ENCODE measurements around the gene CSTPP1. TPM values are rescaled to one million over a fixed set of nuclear protein-coding genes. Genes with fewer than 3 reads are reported as not detected.

Gene CSTPP1
- total RNA-seq, 4 donors from 2014 or later: 47.5 to 87.6 (median 57.7) TPM

GRCh38 chr11:47060807-47061206 is 124.2 kb downstream of the CSTPP1 start:
- H3K4me3 ChIP-seq (ENCODE audit: low read depth, poor library complexity, severe bottlenecking): no peak overlapping the region
- intact Hi-C loops (cut with DNase I; ENCODE audit: low total_unique reads): no loop called here
- WGBS, 2 donors: 71 to 72% methylated on average over 2 of the region's 2 CpGs
- TF ChIP-seq CTCF (IDR thresholded peaks at IDR 0.05) (no peak), POLR2A (IDR thresholded peaks at IDR 0.05) (no peak)
- DNase-seq (ENCODE audit: low spot score in 2 of 2): no peak

- intact Hi-C loops (cut with DNase I; ENCODE audit: low total_unique reads): no loop called here
Observed at GRCh38 chr11:47061429-47062178, 125.0 kb downstream of the CSTPP1 start.

GRCh38 chr11:47062736-47063135 is 126.2 kb downstream of the CSTPP1 start:
- intact Hi-C loops (cut with DNase I; ENCODE audit: low total_unique reads): no loop called here
- 93 to 97% methylated on average over 2 of the region's 2 CpGs for WGBS, 2 donors
- TF ChIP-seq POLR2A (IDR thresholded peaks at IDR 0.05) (no peak), CTCF (IDR thresholded peaks at IDR 0.05) (no peak)

More at GRCh38 chr11:47061429-47062178, 125.0 kb downstream of the CSTPP1 start:
- no peak for TF ChIP-seq POLR2A (IDR thresholded peaks at IDR 0.05)
- no peak for TF ChIP-seq CTCF (IDR thresholded peaks at IDR 0.05)
- no peak for DNase-seq (ENCODE audit: low spot score in 2 of 2)
- no peak overlapping the region for H3K4me3 ChIP-seq (ENCODE audit: low read depth, poor library complexity, severe bottlenecking)
- WGBS, 2 donors: 82 to 84% methylated on average over 3 of the region's 3 CpGs

GRCh38 chr11:47067401-47067800 is 130.8 kb downstream of the CSTPP1 start:
- intact Hi-C loops (cut with DNase I; ENCODE audit: low total_unique reads): no loop called here
- H3K4me3 ChIP-seq (ENCODE audit: low read depth, poor library complexity, severe bottlenecking): no peak overlapping the region
- no peak for TF ChIP-seq CTCF (IDR thresholded peaks at IDR 0.05)
- no peak for TF ChIP-seq POLR2A (IDR thresholded peaks at IDR 0.05)
- WGBS, 2 donors: 82 to 92% methylated on average over 4 of the region's 4 CpGs
- no peak for DNase-seq (ENCODE audit: low spot score in 2 of 2)

More at GRCh38 chr11:47062736-47063135, 126.2 kb downstream of the CSTPP1 start:
- no peak for DNase-seq (ENCODE audit: low spot score in 2 of 2)
- H3K4me3 ChIP-seq (ENCODE audit: low read depth, poor library complexity, severe bottlenecking): no peak overlapping the region

GRCh38 chr11:47070769-47071168 is 134.2 kb downstream of the CSTPP1 start:
- WGBS, 2 donors: 86 to 87% methylated on average over 1 of the region's 1 CpG
- intact Hi-C loops (cut with DNase I; ENCODE audit: low total_unique reads): no loop called here
- no peak overlapping the region for H3K4me3 ChIP-seq (ENCODE audit: low read depth, poor library complexity, severe bottlenecking)
- TF ChIP-seq CTCF (IDR thresholded peaks at IDR 0.05) (no peak), POLR2A (IDR thresholded peaks at IDR 0.05) (no peak)
- DNase-seq (ENCODE audit: low spot score in 2 of 2): no peak

GRCh38 chr11:47071341-47071740 is 134.8 kb downstream of the CSTPP1 start:
- TF ChIP-seq POLR2A (IDR thresholded peaks at IDR 0.05) (no peak), CTCF (IDR thresholded peaks at IDR 0.05) (no peak)
- WGBS, 2 donors: 20 to 24% methylated on average over 3 of the region's 3 CpGs
- DNase-seq (ENCODE audit: low spot score in 2 of 2): no peak
- intact Hi-C loops (cut with DNase I; ENCODE audit: low total_unique reads): no loop called here
- no peak overlapping the region for H3K4me3 ChIP-seq (ENCODE audit: low read depth, poor library complexity, severe bottlenecking)

Measured in lower leg skin (tissue), 4 donors.